B cell (primary cell): ENCODE results near the gene SWI5. TPM values are rescaled to one million over a fixed set of nuclear protein-coding genes. Genes with fewer than 3 reads are reported as not detected.

ENCODE experiments used
- ATAC-seq: fragments of 200-7000 bp; cut with Tn5 transposase; one replicate; pipeline ENCODE4 v1.10.0; 2021; ENCODE audit warnings: low read depth, mild to moderate bottlenecking, moderate number of reproducible peaks, moderate library complexity
- CTCF ChIA-PET: fragments of 350-600 bp; sonication (Branson Sonifier 250); formaldehyde crosslinking; loops from one replicate; lab custom pipeline; 2021; ENCODE audit warnings: antibody characterized with exemption, inconsistent platforms; lab: Charles Lee
- POLR2A ChIA-PET: fragments of 350-600 bp; sonication (Branson Sonifier 250); formaldehyde crosslinking; loops from one replicate; lab custom pipeline; 2021; ENCODE audit warnings: antibody characterized with exemption; lab: Charles Lee
- DNase-seq: peaks from one replicate; pipeline ENCODE4 v3.0.0; 2013
- H2AFZ ChIP-seq: 2 replicates; pipeline ENCODE4 v1.6.1; 2012; ENCODE audit warnings: mild to moderate bottlenecking, low read depth, low read length; ENCODE audit not compliant: insufficient read depth, poor library complexity, severe bottlenecking
- H3K27ac ChIP-seq, 2 donors: 1 replicate in 1 of 2; 2 replicates in 1 of 2; pipeline ENCODE4 v1.5.1; 2012 to 2013; ENCODE audit warnings: low read length in 2 of 2, mild to moderate bottlenecking in 2 of 2, moderate library complexity in 1 of 2
- H3K27me3 ChIP-seq, 4 experiments: fragments of 200-600 bp in 1 of 4; sonication (generic) in 1 of 4; replicated peaks in 1 of 4; 1 replicate in 2 of 4; 2 replicates in 2 of 4; pipeline versions ENCODE4 v1.6.1 to v1.7.0; 2013 to 2016; ENCODE audit warnings: low read length in 3 of 4, mild to moderate bottlenecking in 2 of 4, mixed read lengths in 1 of 4, moderate library complexity in 1 of 4; ENCODE audit not compliant: insufficient read depth in 4 of 4, control insufficient read depth in 3 of 4; ENCODE audit errors: control extremely low read depth in 1 of 4
- H3K36me3 ChIP-seq, 2 experiments: replicated peaks in 1 of 2; 1 replicate in 1 of 2; 2 replicates in 1 of 2; pipeline versions ENCODE4 v1.6.1 to v1.7.1; 2013; ENCODE audit warnings: low read length in 1 of 2; ENCODE audit not compliant: insufficient read depth in 2 of 2, control insufficient read depth in 1 of 2; ENCODE audit errors: control extremely low read depth in 1 of 2, extremely low read depth in 1 of 2
- H3K4me1 ChIP-seq, 2 donors: fragments of 200-600 bp in 1 of 2; sonication (generic) in 1 of 2; 1 replicate in 1 of 2; 2 replicates in 1 of 2; pipeline versions ENCODE4 v1.5.1 to v1.6.1; 2013 to 2017; ENCODE audit warnings: low read length in 2 of 2; ENCODE audit not compliant: control insufficient read depth in 2 of 2, insufficient read depth in 2 of 2
- H3K4me2 ChIP-seq: replicated peaks from 2 replicates; pipeline ENCODE3; 2012; ENCODE audit warnings: mild to moderate bottlenecking, low read depth, low read length; ENCODE audit not compliant: poor library complexity, severe bottlenecking
- H3K4me3 ChIP-seq, 5 experiments: fragments of 200-600 bp in 1 of 5; sonication (generic) in 1 of 5; 1 replicate in 3 of 5; 2 replicates in 2 of 5; pipeline versions ENCODE4 v1.5.1 to v1.7.0; 2011 to 2016; ENCODE audit warnings: low read length in 4 of 5, mild to moderate bottlenecking in 4 of 5, low read depth in 2 of 5, control low read depth in 1 of 5, moderate library complexity in 1 of 5; ENCODE audit not compliant: insufficient read depth in 1 of 5; ENCODE audit errors: control extremely low read depth in 1 of 5, extremely low read depth in 1 of 5
- H3K79me2 ChIP-seq: fragments of 200-600 bp; sonication (generic); one replicate; pipeline ENCODE4 v1.6.0; 2016; ENCODE audit warnings: low read length; ENCODE audit not compliant: control insufficient read depth, insufficient read depth
- H3K9ac ChIP-seq: fragments of 200-600 bp; sonication (generic); 2 replicates; pipeline ENCODE4 v1.6.1; 2017; ENCODE audit warnings: mild to moderate bottlenecking, low read length, moderate library complexity
- H3K9me3 ChIP-seq, 3 donors: one replicate each; pipeline versions ENCODE4 v1.6.1 to v1.7.1; 2013; ENCODE audit warnings: low read length in 2 of 3; ENCODE audit not compliant: control insufficient read depth in 2 of 3, insufficient read depth in 1 of 3; ENCODE audit errors: control extremely low read depth in 1 of 3
- H4K20me1 ChIP-seq: 2 replicates; pipeline ENCODE4 v1.6.0; 2012; ENCODE audit warnings: mild to moderate bottlenecking, low read length; ENCODE audit not compliant: insufficient read depth, control insufficient read depth, poor library complexity, severe bottlenecking
- H3K27ac Mint-ChIP-seq: one replicate; pipeline ENCODE4 v1.8.0; 2021; ENCODE audit warnings: mixed read lengths
- H3K27me3 Mint-ChIP-seq: one replicate; pipeline ENCODE4 v1.8.0; 2021; ENCODE audit warnings: mixed read lengths
- H3K4me1 Mint-ChIP-seq: one replicate; pipeline ENCODE4 v1.8.0; 2021; ENCODE audit warnings: mixed read lengths
- H3K4me3 Mint-ChIP-seq: one replicate; pipeline ENCODE4 v1.8.0; 2021; ENCODE audit warnings: mixed read lengths
- H3K9me3 Mint-ChIP-seq: one replicate; pipeline ENCODE4 v1.8.0; 2022; ENCODE audit warnings: mixed read lengths; ENCODE audit not compliant: insufficient read depth
- EZH2 ChIP-seq: IDR thresholded peaks from 2 replicates; pipeline ENCODE4 v1.6.1; 2012; ENCODE audit warnings: borderline replicate concordance, low read depth, mild to moderate bottlenecking, moderate library complexity, low read length; ENCODE audit not compliant: insufficient read depth, poor library complexity, severe bottlenecking
- WGBS: methylation state at CpG from one replicate; pipeline ENCODE4 v1.1.5; 2013; ENCODE audit warnings: missing lambda C conversion rate; ENCODE audit not compliant: insufficient coverage; 5-methylcytosine and 5-hydroxymethylcytosine counted together
- intact Hi-C: fragments of 100-400 bp; cut with micrococcal nuclease; formaldehyde crosslinking; loops from one replicate; pipeline ENCODE4 v1.10.0; 2022
- polyA plus RNA-seq: library from polyadenylated mRNA; depleted of rRNA; stranded (reverse); fragments of >200 nt; gene quantifications from 2 replicates; pipeline ENCODE4 v1.2.3, GENCODE V29; 2012
- total RNA-seq, 2 donors: library from RNA; stranded (reverse); fragments of 120-200 nt in 1 of 2; gene quantifications; 1 replicate in 1 of 2; 2 replicates in 1 of 2; pipeline versions ENCODE4 v1.2.3 to v1.2.4, GENCODE V29; 2013 to 2022
- TF ChIP-seq, protein P1 (sequence below): fragments of 200-600 bp; IDR thresholded peaks from one replicate; pipeline ENCODE4 v1.8.0; 2022; ENCODE audit warnings: antibody characterized with exemption, mild to moderate bottlenecking

SWI5 gene
- total and polyA plus RNA-seq, 2 donors (not counting 1 experiment from before 2014, with no cell fraction given): 8.6 to 23.3 TPM

DNA sequence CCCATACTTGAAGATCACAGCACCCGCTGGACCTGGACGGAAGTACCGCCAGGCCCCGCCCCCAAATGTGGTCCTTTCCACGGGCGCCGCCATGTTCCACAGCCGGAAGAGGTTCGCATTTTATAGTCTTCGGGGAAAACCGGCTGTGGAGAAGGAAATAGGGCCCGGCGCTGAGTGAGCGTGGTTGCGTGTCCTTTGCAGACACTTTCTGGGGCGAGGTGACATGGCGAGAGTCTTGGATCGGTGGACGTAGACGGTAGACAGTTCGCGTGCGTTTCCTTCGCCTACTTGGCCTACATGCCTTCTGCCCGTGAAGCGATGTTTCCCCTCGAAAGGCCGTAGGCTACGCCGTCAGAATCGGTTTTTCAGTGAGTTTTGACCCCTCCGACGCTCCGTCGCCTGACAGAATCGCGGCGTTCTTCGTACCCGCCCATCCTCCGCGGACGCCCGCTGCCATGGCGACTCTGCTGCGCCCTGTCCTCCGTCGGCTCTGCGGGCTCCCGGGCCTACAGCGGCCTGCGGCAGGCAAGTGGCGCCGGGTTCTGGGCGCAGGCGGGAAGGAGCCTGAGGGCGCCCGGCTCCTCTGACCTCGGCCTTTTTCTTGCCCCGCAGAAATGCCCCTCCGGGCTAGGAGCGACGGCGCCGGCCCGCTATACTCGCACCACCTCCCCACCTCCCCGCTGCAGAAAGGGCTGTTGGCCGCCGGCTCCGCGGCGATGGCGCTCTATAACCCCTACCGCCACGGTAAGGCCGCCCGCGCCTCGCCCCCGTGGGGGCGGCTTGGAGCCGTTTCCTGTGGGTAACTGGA is 46.5 kb downstream of the SWI5 start, which contains the start of the genes COQ4 and TRUB2:
Gene COQ4, plus strand, starts transcription at position 436 of the 808 bp plus-strand sequence. Its CDS starts 20 bp downstream, at position 456.
Gene TRUB2, minus strand, starts transcription at position 44 of the 808 bp plus-strand sequence. Its CDS starts 39 bp downstream, at position 5.
- H3K4me3 Mint-ChIP-seq: peak within 1 kb of the TSS; percentile 97
- no peaks in the 10 kb centered on the region for H3K9me3 ChIP-seq
- peak within 1 kb of the TSS; percentile 75 to 78 for H3K27ac ChIP-seq
- peak; percentile 97 for DNase-seq
- TF ChIP-seq EZH2: no peak
- TF ChIP-seq, protein P1, sequence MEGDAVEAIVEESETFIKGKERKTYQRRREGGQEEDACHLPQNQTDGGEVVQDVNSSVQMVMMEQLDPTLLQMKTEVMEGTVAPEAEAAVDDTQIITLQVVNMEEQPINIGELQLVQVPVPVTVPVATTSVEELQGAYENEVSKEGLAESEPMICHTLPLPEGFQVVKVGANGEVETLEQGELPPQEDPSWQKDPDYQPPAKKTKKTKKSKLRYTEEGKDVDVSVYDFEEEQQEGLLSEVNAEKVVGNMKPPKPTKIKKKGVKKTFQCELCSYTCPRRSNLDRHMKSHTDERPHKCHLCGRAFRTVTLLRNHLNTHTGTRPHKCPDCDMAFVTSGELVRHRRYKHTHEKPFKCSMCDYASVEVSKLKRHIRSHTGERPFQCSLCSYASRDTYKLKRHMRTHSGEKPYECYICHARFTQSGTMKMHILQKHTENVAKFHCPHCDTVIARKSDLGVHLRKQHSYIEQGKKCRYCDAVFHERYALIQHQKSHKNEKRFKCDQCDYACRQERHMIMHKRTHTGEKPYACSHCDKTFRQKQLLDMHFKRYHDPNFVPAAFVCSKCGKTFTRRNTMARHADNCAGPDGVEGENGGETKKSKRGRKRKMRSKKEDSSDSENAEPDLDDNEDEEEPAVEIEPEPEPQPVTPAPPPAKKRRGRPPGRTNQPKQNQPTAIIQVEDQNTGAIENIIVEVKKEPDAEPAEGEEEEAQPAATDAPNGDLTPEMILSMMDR: no peak
- H3K27me3 ChIP-seq: no peaks in the 10 kb centered on the region
- peak within 1 kb of the TSS; percentile 73 for H3K9ac ChIP-seq
- H3K4me3 ChIP-seq: peak within 1 kb of the TSS; percentile 61 to 95 (median 92)
- ChIA-PET CTCF (interaction anchor here (0.7 to 1.1 kb wide), 2 partner anchors 19 to 22 kb away, joined by 3 to 5 read pairs; no protein-coding TSS in a partner anchor), POLR2A (interaction anchor here (0.9 to 1.8 kb wide), 2 partner anchors 17 to 47 kb away, joined by 4 read pairs; partner anchors contain the start of genes GOLGA2, SLC27A4 and SWI5)
- H3K4me1 ChIP-seq: peaks cover 17 to 22% of the 10 kb centered on the region in 2 donors
- no peaks in the 10 kb centered on the region for H4K20me1 ChIP-seq
- peak within 1 kb of the TSS; percentile 94 for H2AFZ ChIP-seq
- ATAC-seq: peak; percentile 85
- peaks cover 38% of the 10 kb centered on the region for H3K79me2 ChIP-seq
- peak within 1 kb of the TSS; percentile 95 for H3K4me2 ChIP-seq
- no peaks in the 10 kb centered on the region for H3K27me3 Mint-ChIP-seq
- intact Hi-C loops: loop anchor here (1.0 to 5.0 kb wide), 6 partner anchors 18 to 230 kb away; partner anchors contain the start of genes CIZ1, GOLGA2, SLC27A4 and SPTAN1
- H3K36me3 ChIP-seq: peaks cover 0 to 21% of the 10 kb centered on the region in 2 experiments
- H3K9me3 Mint-ChIP-seq: no peaks in the 10 kb centered on the region
- H3K27ac Mint-ChIP-seq: peak within 1 kb of the TSS; percentile 98
- under 1% methylated on average over 83 of the region's 83 CpGs for WGBS
- H3K4me1 Mint-ChIP-seq: peaks cover 31% of the 10 kb centered on the region
